IMR-90 (cell line): Measurements from ENCODE around the gene ARHGAP18. TPM values are rescaled to one million over a fixed set of nuclear protein-coding genes. Genes with fewer than 3 reads are reported as not detected.

ENCODE experiments used
- ATAC-seq: fragments of 200-7000 bp; cut with Tn5 transposase; 2 replicates; pipeline ENCODE4 v1.9.1; 2020; ENCODE audit warnings: low read depth, mild to moderate bottlenecking, moderate library complexity
- BruUV-seq: library from RNA; stranded (reverse); fragments of 400-500 nt; replicated peaks from 2 replicates; lab custom pipeline; 2021; lab: Mats Ljungman, UMichigan
- CTCF ChIA-PET: fragments of 300-600 bp; formaldehyde crosslinking; extraction: SDS; loops from one replicate; lab custom pipeline; 2021; ENCODE audit warnings: antibody characterized with exemption; lab: Yijun Ruan, JAX
- POLR2A ChIA-PET: fragments of 300-600 bp; sonication (Branson Sonifier 250); formaldehyde crosslinking; loops from one replicate; lab custom pipeline; 2022; ENCODE audit warnings: antibody characterized with exemption; ENCODE audit not compliant: unreplicated experiment; lab: Charles Lee
- DNase-seq: peaks from one replicate; pipeline ENCODE4 v3.0.0; 2013
- H2AFZ ChIP-seq: replicated peaks from 2 replicates; pipeline ENCODE3; 2013; ENCODE audit warnings: low read length, mild to moderate bottlenecking; ENCODE audit not compliant: poor library complexity
- H2AK5ac ChIP-seq: 2 replicates; pipeline ENCODE4 v1.6.1; 2013; ENCODE audit warnings: low read depth, low read length, inconsistent platforms
- H2AK9ac ChIP-seq: replicated peaks from 2 replicates; pipeline ENCODE3; 2013; ENCODE audit warnings: mild to moderate bottlenecking, low read depth, low read length, moderate library complexity; ENCODE audit not compliant: poor library complexity
- H2BK120ac ChIP-seq: 2 replicates; pipeline ENCODE4 v1.6.1; 2013; ENCODE audit warnings: low read depth, low read length, inconsistent platforms
- H2BK15ac ChIP-seq: 3 replicates; pipeline ENCODE4 v1.6.1; 2013; ENCODE audit warnings: low read depth, low read length, inconsistent platforms
- H2BK20ac ChIP-seq: 2 replicates; pipeline ENCODE4 v1.6.1; 2013; ENCODE audit warnings: low read depth, mild to moderate bottlenecking, inconsistent platforms, low read length, moderate library complexity
- H2BK5ac ChIP-seq: 2 replicates; pipeline ENCODE4 v1.6.1; 2013; ENCODE audit warnings: mild to moderate bottlenecking, low read depth, low read length, inconsistent platforms; ENCODE audit not compliant: poor library complexity, severe bottlenecking
- H3K14ac ChIP-seq: replicated peaks from 2 replicates; pipeline ENCODE4 v1.6.1; 2013; ENCODE audit warnings: low read depth, low read length, inconsistent platforms
- H3K18ac ChIP-seq: 2 replicates; pipeline ENCODE4 v1.6.1; 2013; ENCODE audit warnings: low read depth, low read length, control low read depth
- H3K23ac ChIP-seq: 2 replicates; pipeline ENCODE4 v1.6.1; 2013; ENCODE audit warnings: low read depth, low read length, inconsistent platforms
- H3K27ac ChIP-seq: 2 replicates; pipeline ENCODE4 v1.5.1; 2013; ENCODE audit warnings: mild to moderate bottlenecking, control low read depth, low read length; ENCODE audit not compliant: insufficient read depth
- H3K27me3 ChIP-seq: 2 replicates; pipeline ENCODE4 v1.6.1; 2013; ENCODE audit warnings: low read length; ENCODE audit not compliant: control insufficient read depth, insufficient read depth
- H3K36me3 ChIP-seq: 2 replicates; pipeline ENCODE4 v1.6.1; 2013; ENCODE audit warnings: low read length, mixed read lengths; ENCODE audit not compliant: control insufficient read depth, insufficient read depth
- H3K4ac ChIP-seq: 2 replicates; pipeline ENCODE4 v1.6.1; 2013; ENCODE audit warnings: low read depth, low read length, inconsistent platforms
- H3K4me1 ChIP-seq: 2 replicates; pipeline ENCODE4 v1.6.1; 2013; ENCODE audit warnings: low read length, mixed read lengths; ENCODE audit not compliant: control insufficient read depth, insufficient read depth
- H3K4me2 ChIP-seq: 2 replicates; pipeline ENCODE4 v1.6.1; 2013; ENCODE audit warnings: low read depth, mild to moderate bottlenecking, control low read depth, low read length, moderate library complexity
- H3K4me3 ChIP-seq: 2 replicates; pipeline ENCODE4 v1.5.1; 2013; ENCODE audit warnings: low read depth, mild to moderate bottlenecking, control low read depth, low read length, moderate library complexity; ENCODE audit not compliant: insufficient read depth
- H3K56ac ChIP-seq: 2 replicates; pipeline ENCODE4 v1.6.1; 2013; ENCODE audit warnings: low read length, inconsistent platforms; ENCODE audit not compliant: insufficient read depth; ENCODE audit errors: extremely low read depth
- H3K79me1 ChIP-seq, 2 experiments: 2 replicates each; pipeline ENCODE4 v1.6.1; 2013; ENCODE audit warnings: low read length in 2 of 2, inconsistent platforms in 1 of 2, low read depth in 1 of 2
- H3K9ac ChIP-seq: 2 replicates; pipeline ENCODE4 v1.6.1; 2013; ENCODE audit warnings: low read depth, low read length, control low read depth
- H3K9me1 ChIP-seq: 2 replicates; pipeline ENCODE4 v1.6.1; 2013; ENCODE audit warnings: low read length, inconsistent platforms; ENCODE audit not compliant: insufficient read depth
- H3K9me3 ChIP-seq: 2 replicates; pipeline ENCODE4 v1.6.1; 2013; ENCODE audit warnings: low read length; ENCODE audit not compliant: control insufficient read depth, insufficient read depth
- H4K20me1 ChIP-seq: 2 replicates; pipeline ENCODE4 v1.6.1; 2013; ENCODE audit warnings: low read length, inconsistent platforms; ENCODE audit not compliant: insufficient read depth
- H4K5ac ChIP-seq: 2 replicates; pipeline ENCODE4 v1.6.1; 2013; ENCODE audit warnings: mild to moderate bottlenecking, low read depth, low read length, control low read depth
- H4K8ac ChIP-seq, 2 experiments: 2 replicates each; pipeline ENCODE4 v1.6.1; 2013; ENCODE audit warnings: low read depth in 2 of 2, low read length in 2 of 2, control low read depth in 1 of 2, inconsistent platforms in 1 of 2
- H4K91ac ChIP-seq: 2 replicates; pipeline ENCODE4 v1.6.1; 2013; ENCODE audit warnings: low read depth, low read length, inconsistent platforms; ENCODE audit not compliant: insufficient read depth
- CEBPB ChIP-seq: IDR thresholded peaks from 2 replicates; pipeline ENCODE4 v1.6.1; 2012; ENCODE audit warnings: low read depth, low read length, improper control_type of control experiment
- CHD1 ChIP-seq: IDR thresholded peaks from 2 replicates; pipeline ENCODE4 v1.6.1; 2012; ENCODE audit warnings: low read depth, low read length, improper control_type of control experiment
- FOS ChIP-seq: fragments of 150-350 bp; IDR thresholded peaks from 2 replicates; pipeline ENCODE4 v1.6.1; 2016; ENCODE audit warnings: low read depth, low read length
- NFE2L2 ChIP-seq: fragments of 150-350 bp; IDR thresholded peaks from 2 replicates; pipeline ENCODE4 v1.6.1; 2016; ENCODE audit warnings: low read depth, mild to moderate bottlenecking, low read length
- SMC3 ChIP-seq: fragments of 150-350 bp; IDR thresholded peaks from 2 replicates; pipeline ENCODE4 v1.6.1; 2016; ENCODE audit warnings: low read depth, mild to moderate bottlenecking, antibody characterized with exemption, low read length, moderate library complexity
- WGBS, 2 experiments: methylation state at CpG; one replicate each; pipeline versions ENCODE4 v1.1.5 to v1.1.7; 2013; ENCODE audit warnings: missing lambda C conversion rate in 2 of 2; ENCODE audit not compliant: insufficient read length in 1 of 2; ENCODE audit errors: extremely low coverage in 2 of 2; 5-methylcytosine and 5-hydroxymethylcytosine counted together
- dilution Hi-C: fragments of 300-500 bp; cut with HindIII; formaldehyde crosslinking; loops from one replicate; pipeline ENCODE4 v1.14.3; 2018; ENCODE audit warnings: low sequenced_read_pairs; ENCODE audit not compliant: unreplicated experiment
- in situ Hi-C: fragments of 300-500 bp; cut with MboI; formaldehyde crosslinking; loops from 3 replicates; pipeline ENCODE4 v1.14.3; 2019; ENCODE audit warnings: low sequenced_read_pairs, inconsistent platforms, mixed read lengths
- intact Hi-C: fragments of 100-400 bp; cut with micrococcal nuclease; formaldehyde crosslinking; loops from 2 replicates; pipeline ENCODE4 v1.10.0; 2022
- polyA plus RNA-seq, 3 experiments: library from polyadenylated mRNA; depleted of rRNA; stranded (reverse); fragments of >200 nt; gene quantifications; 2 replicates each; pipeline ENCODE4 v1.2.3, GENCODE V29; 2012; ENCODE audit warnings: low replicate concordance in 1 of 3
- total RNA-seq: library from RNA; depleted of rRNA; stranded (reverse); fragments of >200 nt; gene quantifications from 2 replicates; pipeline ENCODE4 v1.2.3, GENCODE V29; 2012
- TF ChIP-seq, protein P1 (sequence below): conservative IDR thresholded peaks from 2 replicates; pipeline ENCODE4 v1.5.1; 2012; ENCODE audit warnings: mild to moderate bottlenecking, low read depth, low read length, improper control_type of control experiment

The ARHGAP18 gene
- total and polyA plus RNA-seq, 2 of the 4 experiments (the other 2 are of a cell fraction), result 6.2 to 17.0 TPM

- no peak overlapping the region for H3K9ac ChIP-seq
- H3K27ac ChIP-seq, result no peak overlapping the region
- CTCF ChIA-PET, result interaction anchor here (0.6 to 1.3 kb wide), 4 partner anchors 90 to 431 kb away, joined by 3 to 4 read pairs (median 4); no protein-coding TSS in a partner anchor
- peaks cover 7% of the 10 kb centered on the region; the same call in 1 of the 2 replicates for H3K9me1 ChIP-seq
- H3K79me1 ChIP-seq, result peaks cover 3 to 28% of the 10 kb centered on the region in 2 experiments; a peak in 2 of 4 replicates
- no peaks in the 10 kb centered on the region for H3K36me3 ChIP-seq
- peak overlapping the region; percentile 77; the same call in 1 of the 2 replicates for H4K91ac ChIP-seq
- WGBS, 2 experiments, result no CpG with 5 or more reads among the region's 4 CpGs
- 0 out of 2 replicates have a peak overlapping the region, but pooled peaks have one; percentile 21 for H3K56ac ChIP-seq
- dilution Hi-C loops (no loop called here), intact Hi-C loops (loop anchor here (10.0 kb wide), 1 partner anchor 304 kb away; no protein-coding TSS in a partner anchor), in situ Hi-C loops (loop anchor here (5.0 kb wide), 1 partner anchor 437 kb away; no protein-coding TSS in a partner anchor)
- POLR2A ChIA-PET, result no interaction called here
- peak overlapping the region; percentile 95 for H2BK20ac ChIP-seq
- H2BK5ac ChIP-seq, result peak overlapping the region; percentile 87
- TF ChIP-seq CHD1, result no peak
- no peak for TF ChIP-seq NFE2L2
- TF ChIP-seq CEBPB, result 0 out of 2 replicates have a peak, but pooled peaks have one; percentile 21
- TF ChIP-seq, protein P1, sequence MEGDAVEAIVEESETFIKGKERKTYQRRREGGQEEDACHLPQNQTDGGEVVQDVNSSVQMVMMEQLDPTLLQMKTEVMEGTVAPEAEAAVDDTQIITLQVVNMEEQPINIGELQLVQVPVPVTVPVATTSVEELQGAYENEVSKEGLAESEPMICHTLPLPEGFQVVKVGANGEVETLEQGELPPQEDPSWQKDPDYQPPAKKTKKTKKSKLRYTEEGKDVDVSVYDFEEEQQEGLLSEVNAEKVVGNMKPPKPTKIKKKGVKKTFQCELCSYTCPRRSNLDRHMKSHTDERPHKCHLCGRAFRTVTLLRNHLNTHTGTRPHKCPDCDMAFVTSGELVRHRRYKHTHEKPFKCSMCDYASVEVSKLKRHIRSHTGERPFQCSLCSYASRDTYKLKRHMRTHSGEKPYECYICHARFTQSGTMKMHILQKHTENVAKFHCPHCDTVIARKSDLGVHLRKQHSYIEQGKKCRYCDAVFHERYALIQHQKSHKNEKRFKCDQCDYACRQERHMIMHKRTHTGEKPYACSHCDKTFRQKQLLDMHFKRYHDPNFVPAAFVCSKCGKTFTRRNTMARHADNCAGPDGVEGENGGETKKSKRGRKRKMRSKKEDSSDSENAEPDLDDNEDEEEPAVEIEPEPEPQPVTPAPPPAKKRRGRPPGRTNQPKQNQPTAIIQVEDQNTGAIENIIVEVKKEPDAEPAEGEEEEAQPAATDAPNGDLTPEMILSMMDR, result 0 out of 2 replicates have a peak, but pooled peaks have one; percentile 14
- peak; percentile 96 for TF ChIP-seq FOS
- TF ChIP-seq SMC3, result peak; percentile 19; the same call in 1 of the 2 replicates
- H3K4me2 ChIP-seq, result peak overlapping the region; percentile 27; the same call in 1 of the 2 replicates
- no peak overlapping the region for H2AK9ac ChIP-seq
- no peak overlapping the region for H4K5ac ChIP-seq
- H3K9me3 ChIP-seq, result no peaks in the 10 kb centered on the region
- peak overlapping the region; percentile 81 for H3K14ac ChIP-seq
- no peak overlapping the region; the same call in 1 of the 2 replicates for H2AK5ac ChIP-seq
- H2BK15ac ChIP-seq, result peak overlapping the region; percentile 68; the same call in 1 of the 3 replicates
- ATAC-seq (peak; percentile 78), DNase-seq (peak; percentile 99)
- H4K20me1 ChIP-seq, result no peaks in the 10 kb centered on the region
- no peak overlapping the region for H2AFZ ChIP-seq
- BruUV-seq, result no TSS peak
- H3K23ac ChIP-seq, result peak overlapping the region; percentile 73
- H4K8ac ChIP-seq, result peak overlapping the region in 1 of 2 experiments; percentile 74; a peak in 2 of 4 replicates
- H3K4me3 ChIP-seq, result no peak overlapping the region
- no peaks in the 10 kb centered on the region for H3K27me3 ChIP-seq
- H3K18ac ChIP-seq, result no peak overlapping the region
- H3K4ac ChIP-seq, result peak overlapping the region; percentile 86; the same call in 1 of the 2 replicates
- H2BK120ac ChIP-seq, result peak overlapping the region; percentile 96
- H3K4me1 ChIP-seq, result peaks cover 15% of the 10 kb centered on the region
These were observed 119.5 kb downstream of the ARHGAP18 start for GRCh38 chr6:129590408-129591022.
